ENCODE results near the gene TAGLN2.

Gene TAGLN2

DNA sequence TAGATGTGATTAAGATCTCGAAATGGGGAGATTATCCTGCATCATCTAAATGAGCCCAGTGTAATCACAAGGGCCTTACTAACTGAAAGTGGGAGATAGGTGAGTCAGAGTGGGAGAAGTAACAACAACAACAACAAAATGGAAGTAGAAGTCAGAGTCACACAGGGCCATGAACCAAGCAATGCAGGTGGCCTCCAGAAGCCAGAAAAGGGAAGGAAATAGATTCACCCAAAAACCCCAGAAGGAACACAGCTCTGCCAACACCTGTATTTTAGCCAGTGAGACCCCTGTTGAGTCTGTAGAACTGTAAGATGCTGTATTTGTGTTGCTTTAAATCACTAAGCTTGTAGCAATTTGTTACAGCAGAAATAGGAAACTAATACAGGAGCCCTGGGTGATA lies 4.1 kb downstream of the TAGLN2 start:
- H3K4me3 ChIP-seq (ENCODE audit: low read depth, low read length), result no peak overlapping the region
- peaks cover 13% of the 10 kb centered on the region for H3K4me1 ChIP-seq
- no peak overlapping the region for H3K27ac ChIP-seq
- no peaks in the 10 kb centered on the region for H3K36me3 ChIP-seq (ENCODE audit: control insufficient read depth, insufficient read depth, low read length)
- no peaks in the 10 kb centered on the region for H3K9me3 ChIP-seq (ENCODE audit: control insufficient read depth, low read length)
- TF ChIP-seq, protein P1, sequence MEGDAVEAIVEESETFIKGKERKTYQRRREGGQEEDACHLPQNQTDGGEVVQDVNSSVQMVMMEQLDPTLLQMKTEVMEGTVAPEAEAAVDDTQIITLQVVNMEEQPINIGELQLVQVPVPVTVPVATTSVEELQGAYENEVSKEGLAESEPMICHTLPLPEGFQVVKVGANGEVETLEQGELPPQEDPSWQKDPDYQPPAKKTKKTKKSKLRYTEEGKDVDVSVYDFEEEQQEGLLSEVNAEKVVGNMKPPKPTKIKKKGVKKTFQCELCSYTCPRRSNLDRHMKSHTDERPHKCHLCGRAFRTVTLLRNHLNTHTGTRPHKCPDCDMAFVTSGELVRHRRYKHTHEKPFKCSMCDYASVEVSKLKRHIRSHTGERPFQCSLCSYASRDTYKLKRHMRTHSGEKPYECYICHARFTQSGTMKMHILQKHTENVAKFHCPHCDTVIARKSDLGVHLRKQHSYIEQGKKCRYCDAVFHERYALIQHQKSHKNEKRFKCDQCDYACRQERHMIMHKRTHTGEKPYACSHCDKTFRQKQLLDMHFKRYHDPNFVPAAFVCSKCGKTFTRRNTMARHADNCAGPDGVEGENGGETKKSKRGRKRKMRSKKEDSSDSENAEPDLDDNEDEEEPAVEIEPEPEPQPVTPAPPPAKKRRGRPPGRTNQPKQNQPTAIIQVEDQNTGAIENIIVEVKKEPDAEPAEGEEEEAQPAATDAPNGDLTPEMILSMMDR (IDR thresholded peaks at IDR 0.05), result no peak
- no peaks in the 10 kb centered on the region for H3K27me3 ChIP-seq (ENCODE audit: control insufficient read depth, insufficient read depth, low read length)
- H2AFZ ChIP-seq, result no peak overlapping the region
- no peaks in the 10 kb centered on the region for H3K79me2 ChIP-seq
- H3K4me2 ChIP-seq (ENCODE audit: low read length), result no peak overlapping the region
- no peak overlapping the region for H3K9ac ChIP-seq

DNA sequence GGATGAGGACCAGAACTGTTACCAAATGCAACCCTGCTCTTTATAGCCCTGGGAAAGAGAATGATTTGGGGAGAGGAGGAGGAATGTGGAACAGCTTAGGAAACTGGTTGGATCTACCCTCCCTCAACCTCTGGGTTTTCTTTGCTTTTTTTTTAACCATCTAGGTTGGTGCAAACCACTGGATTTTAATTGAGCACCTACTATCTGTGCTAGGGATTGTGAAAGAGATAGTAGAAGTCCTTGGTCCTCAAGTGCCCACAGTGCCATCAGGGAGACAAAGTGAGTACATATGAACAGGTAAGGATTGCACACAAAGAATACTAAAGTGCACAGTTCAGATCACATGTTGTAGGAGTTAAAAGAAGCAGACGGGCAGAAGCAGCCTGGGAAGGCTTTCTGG lies 4.7 kb downstream of the TAGLN2 start:
- H3K4me2 ChIP-seq (ENCODE audit: low read length), result no peak overlapping the region
- TF ChIP-seq, protein P1 (IDR thresholded peaks at IDR 0.05), result no peak

DNA sequence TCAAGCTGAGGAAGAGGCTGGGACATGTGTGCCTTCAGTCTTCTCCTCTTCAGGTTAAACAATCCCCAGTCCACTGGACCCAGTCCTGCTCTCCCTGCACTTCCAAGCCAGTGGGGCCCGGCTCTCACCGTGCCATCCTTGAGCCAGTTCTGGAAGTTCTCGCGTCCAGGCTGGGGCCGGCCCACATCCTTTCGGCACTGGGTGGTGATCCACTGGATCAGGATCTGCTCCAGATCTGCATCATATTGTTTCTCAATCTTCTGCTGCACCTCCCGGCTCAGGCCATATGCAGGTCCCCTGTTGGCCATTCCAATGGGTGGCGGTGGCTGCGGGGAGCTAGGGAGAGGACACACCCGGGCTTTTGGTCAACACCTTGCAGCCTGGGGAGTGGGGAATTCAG lies 5.1 kb downstream of the TAGLN2 start:
- Histone ChIP-seq H3K4me1 (peaks cover 9% of the 10 kb centered on the region), H2AFZ (no peak overlapping the region), H3K27me3 (ENCODE audit: control insufficient read depth, insufficient read depth, low read length) (no peaks in the 10 kb centered on the region), H3K4me2 (ENCODE audit: low read length) (no peak overlapping the region), H3K4me3 (ENCODE audit: low read depth, low read length) (no peak overlapping the region), H3K36me3 (ENCODE audit: control insufficient read depth, insufficient read depth, low read length) (no peaks in the 10 kb centered on the region), H3K79me2 (no peaks in the 10 kb centered on the region), H3K9me3 (ENCODE audit: control insufficient read depth, low read length) (no peaks in the 10 kb centered on the region), H3K9ac (no peak overlapping the region), H3K27ac (no peak overlapping the region)
- TF ChIP-seq, protein P1 (IDR thresholded peaks at IDR 0.05), result no peak

More for the DNA sequence above, 4.7 kb downstream of the TAGLN2 start:
- Histone ChIP-seq H3K79me2 (no peaks in the 10 kb centered on the region), H3K27me3 (ENCODE audit: control insufficient read depth, insufficient read depth, low read length) (no peaks in the 10 kb centered on the region), H3K4me3 (ENCODE audit: low read depth, low read length) (no peak overlapping the region), H3K27ac (no peak overlapping the region), H3K9me3 (ENCODE audit: control insufficient read depth, low read length) (no peaks in the 10 kb centered on the region), H2AFZ (no peak overlapping the region), H3K4me1 (peaks cover 9% of the 10 kb centered on the region), H3K36me3 (ENCODE audit: control insufficient read depth, insufficient read depth, low read length) (no peaks in the 10 kb centered on the region), H3K9ac (no peak overlapping the region)

DNA sequence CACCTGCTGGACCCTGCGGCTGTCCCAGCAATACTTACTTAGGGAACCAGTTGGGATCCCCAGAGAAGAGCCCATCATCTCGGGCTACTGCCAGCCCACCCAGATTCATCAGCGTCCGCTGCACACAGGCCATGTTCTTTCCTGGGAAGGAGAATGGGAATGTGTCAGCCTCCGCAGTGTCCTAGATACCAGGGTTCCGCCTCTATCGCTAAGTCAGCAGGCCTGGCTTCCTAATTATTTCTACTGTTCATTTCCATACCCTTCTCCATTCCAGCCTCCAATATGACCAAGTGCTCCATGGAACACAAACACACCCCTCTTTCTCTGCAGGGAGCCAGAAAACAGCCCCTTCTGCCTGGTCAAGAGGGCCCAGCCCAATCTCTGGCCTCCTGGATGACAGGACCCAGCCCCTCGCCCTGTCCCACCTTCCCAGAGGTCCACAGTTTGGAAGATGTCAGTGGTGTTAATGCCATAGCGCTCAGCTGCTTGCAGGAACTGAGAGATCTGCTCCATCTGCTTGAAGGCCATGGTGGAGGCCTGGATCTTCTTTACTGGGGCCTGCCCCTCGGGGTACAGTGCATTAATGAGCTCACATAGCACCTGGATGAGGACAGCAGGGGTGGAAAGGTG lies 6.0 kb downstream of the TAGLN2 start:
- TF ChIP-seq, protein P1 (IDR thresholded peaks at IDR 0.05), result no peak
- no peak overlapping the region for H3K4me3 ChIP-seq (ENCODE audit: low read depth, low read length)

More for the DNA sequence above, 6.0 kb downstream of the TAGLN2 start:
- no peaks in the 10 kb centered on the region for H3K27me3 ChIP-seq (ENCODE audit: control insufficient read depth, insufficient read depth, low read length)
- H2AFZ ChIP-seq, result no peak overlapping the region
- no peaks in the 10 kb centered on the region for H3K36me3 ChIP-seq (ENCODE audit: control insufficient read depth, insufficient read depth, low read length)
- H3K27ac ChIP-seq, result no peak overlapping the region
- H3K4me1 ChIP-seq, result peaks cover 9% of the 10 kb centered on the region
- H3K9me3 ChIP-seq (ENCODE audit: control insufficient read depth, low read length), result no peaks in the 10 kb centered on the region
- no peak overlapping the region for H3K9ac ChIP-seq
- no peaks in the 10 kb centered on the region for H3K79me2 ChIP-seq
- no peak overlapping the region for H3K4me2 ChIP-seq (ENCODE audit: low read length)

Data from parathyroid adenoma (tissue), 2 donors.